Parathyroid adenoma (tissue), 2 donors: ENCODE data around the gene RAP1GAP.

Experiments used
- H2AFZ ChIP-seq: fragments of 300-600 bp; sonication (generic); one replicate; pipeline ENCODE4 v1.7.0; 2017; ENCODE audit warnings: antibody characterized with exemption, mild to moderate bottlenecking
- H3K27ac ChIP-seq: fragments of 300-600 bp; sonication (generic); one replicate; pipeline ENCODE4 v1.7.0; 2017
- H3K27me3 ChIP-seq: fragments of 300-600 bp; sonication (generic); one replicate; pipeline ENCODE4 v1.7.0; 2017; ENCODE audit warnings: low read length; ENCODE audit not compliant: control insufficient read depth, insufficient read depth
- H3K36me3 ChIP-seq: fragments of 300-600 bp; sonication (generic); one replicate; pipeline ENCODE4 v1.7.0; 2017; ENCODE audit warnings: low read length; ENCODE audit not compliant: control insufficient read depth, insufficient read depth
- H3K4me1 ChIP-seq: fragments of 300-600 bp; sonication (generic); one replicate; pipeline ENCODE4 v1.7.0; 2017; ENCODE audit warnings: control low read depth
- H3K4me2 ChIP-seq: fragments of 300-600 bp; sonication (generic); one replicate; pipeline ENCODE4 v1.7.0; 2017; ENCODE audit warnings: low read length
- H3K4me3 ChIP-seq: fragments of 300-600 bp; sonication (generic); one replicate; pipeline ENCODE4 v1.7.0; 2017; ENCODE audit warnings: low read depth, low read length
- H3K79me2 ChIP-seq: fragments of 300-600 bp; sonication (generic); one replicate; pipeline ENCODE4 v1.7.0; 2017; ENCODE audit warnings: control low read depth
- H3K9ac ChIP-seq: fragments of 300-600 bp; sonication (generic); one replicate; pipeline ENCODE4 v1.7.0; 2017; ENCODE audit warnings: mild to moderate bottlenecking
- H3K9me3 ChIP-seq: fragments of 300-600 bp; sonication (generic); one replicate; pipeline ENCODE4 v1.7.0; 2017; ENCODE audit warnings: low read length; ENCODE audit not compliant: control insufficient read depth
- CTCF ChIP-seq: fragments of 300-600 bp; sonication (generic); IDR thresholded peaks from one replicate; pipeline ENCODE4 v1.7.0; 2017; ENCODE audit warnings: antibody characterized with exemption, mild to moderate bottlenecking
- donor health status: primary hyperparathyroidism.

RAP1GAP gene

GRCh38 chr1:21610989-21611785, 58.0 kb downstream of the RAP1GAP start:
- no peak overlapping the region for H2AFZ ChIP-seq
- H3K27me3 ChIP-seq = no peaks in the 10 kb centered on the region
- H3K4me1 ChIP-seq = peaks cover 2% of the 10 kb centered on the region
- no peaks in the 10 kb centered on the region for H3K9me3 ChIP-seq
- no peaks in the 10 kb centered on the region for H3K36me3 ChIP-seq
- no peak overlapping the region for H3K4me2 ChIP-seq
- H3K27ac ChIP-seq = no peak overlapping the region
- no peak overlapping the region for H3K9ac ChIP-seq
- no peak overlapping the region for H3K4me3 ChIP-seq
- TF ChIP-seq CTCF = no peak
- no peaks in the 10 kb centered on the region for H3K79me2 ChIP-seq

DNA sequence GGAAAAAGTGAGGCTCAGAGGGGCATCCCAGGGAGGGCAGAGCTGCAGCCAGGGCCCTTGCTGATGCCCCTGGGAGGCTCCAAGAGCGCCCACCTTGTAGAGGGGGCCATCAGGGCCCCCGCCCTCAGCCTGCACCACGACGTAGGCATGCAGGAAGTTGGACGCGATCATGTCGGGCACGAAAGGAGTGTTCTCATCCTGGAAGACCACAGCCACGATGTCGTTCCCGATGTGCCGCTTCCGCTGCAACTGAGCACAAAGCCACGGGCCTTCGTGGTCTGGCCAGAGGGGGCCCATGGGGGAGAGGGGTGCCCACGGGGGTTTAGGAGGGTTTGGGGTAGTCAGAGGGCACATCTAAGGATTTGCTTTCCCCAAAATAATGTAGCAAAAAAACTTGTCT, 59.1 kb downstream of the RAP1GAP start:
- Histone ChIP-seq H3K27me3 (no peaks in the 10 kb centered on the region), H3K27ac (no peak overlapping the region), H3K9ac (no peak overlapping the region), H2AFZ (no peak overlapping the region), H3K4me3 (no peak overlapping the region), H3K4me2 (no peak overlapping the region), H3K79me2 (no peaks in the 10 kb centered on the region), H3K9me3 (no peaks in the 10 kb centered on the region), H3K4me1 (peaks cover 2% of the 10 kb centered on the region), H3K36me3 (no peaks in the 10 kb centered on the region)
- no peak for TF ChIP-seq CTCF

GRCh38 chr1:21608798-21609197, 60.4 kb downstream of the RAP1GAP start:
- no peaks in the 10 kb centered on the region for H3K36me3 ChIP-seq
- no peak for TF ChIP-seq CTCF
- H3K4me3 ChIP-seq = no peak overlapping the region
- H3K27me3 ChIP-seq = no peaks in the 10 kb centered on the region
- no peaks in the 10 kb centered on the region for H3K9me3 ChIP-seq
- no peak overlapping the region for H3K27ac ChIP-seq
- H2AFZ ChIP-seq = no peak overlapping the region
- no peak overlapping the region for H3K4me2 ChIP-seq
- H3K4me1 ChIP-seq = peaks cover 2% of the 10 kb centered on the region
- H3K79me2 ChIP-seq = no peaks in the 10 kb centered on the region
- H3K9ac ChIP-seq = no peak overlapping the region

GRCh38 chr1:21607549-21608529, 61.3 kb downstream of the RAP1GAP start:
- no peak for TF ChIP-seq CTCF
- H3K9ac ChIP-seq = no peak overlapping the region

More at GRCh38 chr1:21607549-21608529, 61.3 kb downstream of the RAP1GAP start:
- Histone ChIP-seq H3K9me3 (no peaks in the 10 kb centered on the region), H2AFZ (no peak overlapping the region), H3K4me3 (no peak overlapping the region), H3K27me3 (no peaks in the 10 kb centered on the region), H3K4me1 (peaks cover 2% of the 10 kb centered on the region), H3K36me3 (no peaks in the 10 kb centered on the region), H3K27ac (no peak overlapping the region), H3K79me2 (no peaks in the 10 kb centered on the region), H3K4me2 (peak overlapping the region; percentile 33)
